DMS53 (cell line): Measurements from ENCODE around the gene CMTM5.

Source experiments
- DNase-seq: peaks from one replicate; lab custom pipeline; 2025; lab: John Stamatoyannopoulos, UW

Gene CMTM5, protein sequence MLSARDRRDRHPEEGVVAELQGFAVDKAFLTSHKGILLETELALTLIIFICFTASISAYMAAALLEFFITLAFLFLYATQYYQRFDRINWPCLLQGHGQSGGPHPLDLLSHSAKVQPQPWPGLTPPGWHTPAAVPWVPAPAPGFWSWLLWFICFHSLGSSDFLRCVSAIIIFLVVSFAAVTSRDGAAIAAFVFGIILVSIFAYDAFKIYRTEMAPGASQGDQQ

DNA sequence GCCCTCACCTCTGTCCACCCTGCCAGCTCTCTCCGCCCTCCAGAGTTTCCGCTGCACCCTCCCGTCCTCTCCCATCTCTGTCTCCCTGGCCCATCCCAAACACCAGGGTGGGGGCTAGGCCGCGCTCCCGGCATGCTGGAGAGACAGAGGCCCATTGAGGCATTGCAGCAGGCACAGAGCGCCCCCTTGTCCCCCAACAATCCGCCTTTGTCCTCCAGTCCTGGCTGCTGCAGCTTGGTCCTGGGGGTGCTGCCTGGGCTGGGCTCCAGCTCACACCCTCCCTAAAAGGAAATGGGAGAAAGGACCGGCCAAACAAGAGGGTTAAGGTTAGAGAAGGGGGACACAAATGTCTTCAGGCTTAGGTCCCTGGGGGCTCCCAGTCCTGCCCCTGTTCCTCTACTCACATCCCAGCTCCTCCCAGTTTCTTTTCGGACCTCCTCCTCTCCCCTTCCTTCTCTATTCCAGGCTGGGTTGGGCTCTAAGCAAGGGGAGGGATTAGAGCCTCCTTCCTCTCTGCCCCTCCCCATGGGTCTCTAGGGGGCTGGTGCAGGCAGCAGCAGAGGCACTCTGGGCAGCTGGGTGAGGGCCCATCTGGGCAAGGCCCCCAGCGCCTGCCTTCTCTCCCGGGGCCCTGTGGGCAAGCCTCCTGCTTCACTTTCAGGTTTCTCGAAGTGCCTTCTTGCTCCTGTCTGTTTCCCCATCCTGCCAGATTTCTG lies at the start of gene CMTM5:
Gene CMTM5, plus strand, starts transcription at position 565 of the 716 bp plus-strand sequence. CDS start 206 bp downstream, outside the sequence.
- no peak for DNase-seq

DNA sequence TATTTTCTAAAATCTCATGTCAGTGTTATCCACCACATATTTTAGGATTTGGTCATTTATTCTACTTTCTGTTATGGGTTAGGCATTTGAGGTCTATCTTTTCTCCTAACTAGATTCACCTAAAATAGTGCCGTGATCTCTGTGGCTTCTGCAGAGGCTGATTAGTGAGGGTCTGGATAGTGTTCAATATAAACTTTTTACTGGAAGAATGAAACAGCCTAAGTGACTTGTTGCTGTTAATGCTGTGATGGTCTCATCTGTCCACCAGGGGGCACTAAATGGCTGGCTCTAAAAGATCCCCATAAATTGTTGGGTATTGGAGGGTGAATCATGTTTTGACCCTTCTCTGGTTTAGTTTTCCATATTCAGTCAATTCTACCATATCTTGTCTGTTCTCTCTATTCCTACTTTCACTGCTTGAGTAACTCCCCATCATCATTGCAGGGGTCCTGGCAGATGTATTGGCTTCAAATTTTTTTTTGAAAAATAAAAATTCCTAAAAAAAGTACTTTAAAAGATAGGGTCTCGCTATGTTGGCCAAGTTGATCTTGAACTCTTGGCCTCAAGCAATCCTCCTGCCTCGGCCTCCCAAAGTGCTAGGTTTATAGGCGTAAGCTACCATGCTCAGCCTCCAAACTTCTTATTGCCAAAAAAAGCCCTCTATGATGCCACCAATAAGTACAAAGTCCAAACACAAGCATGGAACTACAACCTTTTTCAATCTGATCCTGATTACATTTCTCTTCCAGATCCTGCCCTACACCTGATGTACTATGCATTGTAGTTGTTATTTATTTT lies 48.7 kb upstream of the CMTM5 start:
- DNase-seq: peak; percentile 78

DNA sequence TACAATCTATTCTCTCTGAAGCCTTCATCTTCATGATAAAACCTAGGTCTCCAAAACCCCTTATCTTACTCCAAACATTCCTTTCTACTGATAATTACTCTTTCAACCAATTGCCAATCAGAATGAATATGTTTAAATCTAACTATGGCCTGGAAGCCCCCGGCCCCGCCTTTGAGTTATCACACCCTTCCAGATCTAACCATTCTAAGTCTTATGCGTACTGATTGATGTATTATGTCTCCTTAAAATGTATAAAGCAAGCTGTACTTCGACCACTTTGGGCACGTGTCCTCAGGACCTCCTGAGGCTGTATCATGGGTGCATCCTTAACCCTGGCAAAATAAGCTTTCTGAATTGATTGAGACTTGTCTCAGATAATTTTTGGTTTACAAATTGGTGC lies 41.2 kb upstream of the CMTM5 start:
- DNase-seq: no peak

DNA sequence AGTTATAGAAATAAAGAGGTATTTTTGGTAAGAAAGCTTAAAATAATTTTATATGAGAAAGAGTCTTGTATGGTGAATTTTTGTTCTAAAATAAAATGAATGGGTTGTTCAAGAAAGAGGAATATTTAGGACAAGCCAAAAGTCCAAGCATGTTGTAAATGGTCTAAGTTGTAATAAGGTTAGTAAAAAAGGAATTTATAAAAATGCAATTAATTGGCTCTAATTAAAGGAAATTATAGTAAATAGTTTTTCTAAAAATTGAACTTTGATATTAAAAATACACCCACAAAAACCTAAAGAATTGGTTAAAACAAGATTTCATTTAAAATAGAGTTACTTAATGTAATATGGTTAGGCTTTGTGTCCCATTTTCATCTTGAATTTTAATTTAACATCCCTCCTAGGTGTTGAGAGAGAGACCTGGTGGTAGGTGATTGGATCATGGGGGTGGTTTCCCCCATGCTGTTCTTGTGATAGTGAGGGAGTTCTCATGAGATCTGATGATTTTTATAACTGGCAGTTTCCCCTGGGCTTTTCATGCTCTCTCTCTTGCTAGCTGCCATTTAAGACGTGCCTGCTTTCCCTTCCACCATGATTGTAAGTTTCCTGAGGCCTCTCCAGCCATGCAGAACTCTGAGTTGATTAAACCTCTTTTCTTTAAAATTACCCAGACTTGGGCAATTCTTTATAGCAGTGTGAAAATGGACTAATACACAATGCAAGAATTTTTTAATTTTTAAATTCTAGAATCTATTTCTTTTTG lies 37.2 kb upstream of the CMTM5 start:
- DNase-seq: peak; percentile 27

DNA sequence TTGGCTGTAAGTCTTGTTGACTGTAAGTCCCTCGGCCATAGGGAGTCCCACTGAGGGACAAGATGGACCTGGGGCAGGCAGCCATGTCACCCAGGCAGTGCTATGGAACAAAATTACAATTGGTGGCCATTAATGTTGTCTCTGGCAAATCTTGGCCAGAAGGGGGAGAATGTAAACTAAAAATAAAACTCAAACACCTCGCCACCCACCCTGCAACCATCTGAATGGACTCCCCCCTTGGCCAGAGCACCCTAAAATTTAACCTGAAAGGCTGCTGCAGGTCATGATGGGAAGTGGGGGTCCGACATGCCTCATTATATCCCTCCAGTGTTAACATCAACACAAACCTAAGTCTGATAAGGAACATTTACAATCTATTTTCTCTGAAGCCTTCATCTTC lies 32.4 kb upstream of the CMTM5 start:
- no peak for DNase-seq

DNA sequence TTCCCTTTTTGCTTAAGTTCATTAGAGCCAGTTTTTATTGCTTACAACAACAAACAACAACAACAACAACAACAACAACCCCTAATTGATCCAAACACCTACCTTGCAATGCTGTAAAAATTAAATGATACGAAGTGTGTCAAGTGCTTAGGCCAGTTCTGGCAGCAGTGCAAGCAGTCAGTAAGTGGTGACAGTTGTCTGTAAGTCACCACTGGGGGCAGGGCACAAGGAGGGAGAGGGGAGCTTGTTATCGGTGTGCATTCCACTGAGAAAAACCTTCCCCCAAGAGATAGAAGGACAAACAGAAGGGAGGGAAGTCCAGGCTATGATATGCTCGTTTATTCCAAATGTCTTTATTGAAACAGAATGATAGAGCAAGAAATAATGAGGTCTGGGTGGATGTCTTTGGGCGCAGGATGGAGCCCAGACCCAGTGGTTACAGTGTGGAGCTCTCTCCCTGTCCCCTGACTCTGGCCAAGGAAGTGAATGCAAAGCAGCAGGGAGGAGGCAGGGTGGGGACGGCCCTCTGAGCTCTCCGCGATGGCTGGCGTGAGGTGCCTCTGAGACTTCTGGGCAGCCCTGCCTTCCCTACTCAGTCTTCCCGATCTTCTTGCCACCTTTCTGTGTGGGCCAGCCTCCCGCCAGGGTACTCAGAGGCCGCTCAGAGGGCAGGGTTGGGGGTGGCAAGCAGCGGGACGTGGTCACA lies 30.7 kb upstream of the CMTM5 start:
- no peak for DNase-seq

DNA sequence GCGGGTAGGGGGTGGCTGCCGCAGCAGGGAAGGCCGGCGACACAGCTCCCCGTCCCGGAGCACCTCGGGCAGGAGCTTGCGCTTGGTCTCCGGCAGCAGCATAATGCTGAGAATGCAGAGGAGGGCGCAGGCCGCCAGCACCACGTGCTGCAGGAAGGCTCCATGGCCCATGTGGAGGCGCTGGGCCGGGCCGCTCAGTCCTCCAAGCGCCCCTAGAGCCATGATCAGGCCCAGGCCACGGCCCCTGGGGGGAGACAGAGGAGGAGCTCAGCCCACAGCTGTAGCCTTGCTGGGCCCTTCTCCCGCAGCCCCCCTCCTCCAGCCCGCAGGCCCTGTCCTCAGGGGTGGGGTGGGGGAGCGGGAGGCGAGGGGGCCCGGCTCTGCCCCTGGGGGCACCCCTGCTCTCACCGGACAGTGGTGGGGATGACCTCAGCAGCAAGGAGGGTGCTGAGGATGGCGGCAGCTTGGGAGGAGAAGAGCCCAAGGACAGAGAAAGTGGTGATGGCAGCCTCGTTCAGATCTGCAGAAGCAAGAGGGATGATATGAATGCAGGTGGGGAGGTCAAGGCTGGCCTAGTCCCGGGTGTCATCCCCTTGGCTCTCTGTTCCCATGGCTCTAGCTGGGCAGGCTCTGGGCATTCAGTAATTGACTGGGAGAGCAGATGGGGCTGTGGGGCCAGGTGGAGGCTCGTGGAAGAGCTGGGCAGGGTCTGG lies 30.0 kb upstream of the CMTM5 start:
- DNase-seq: no peak

DNA sequence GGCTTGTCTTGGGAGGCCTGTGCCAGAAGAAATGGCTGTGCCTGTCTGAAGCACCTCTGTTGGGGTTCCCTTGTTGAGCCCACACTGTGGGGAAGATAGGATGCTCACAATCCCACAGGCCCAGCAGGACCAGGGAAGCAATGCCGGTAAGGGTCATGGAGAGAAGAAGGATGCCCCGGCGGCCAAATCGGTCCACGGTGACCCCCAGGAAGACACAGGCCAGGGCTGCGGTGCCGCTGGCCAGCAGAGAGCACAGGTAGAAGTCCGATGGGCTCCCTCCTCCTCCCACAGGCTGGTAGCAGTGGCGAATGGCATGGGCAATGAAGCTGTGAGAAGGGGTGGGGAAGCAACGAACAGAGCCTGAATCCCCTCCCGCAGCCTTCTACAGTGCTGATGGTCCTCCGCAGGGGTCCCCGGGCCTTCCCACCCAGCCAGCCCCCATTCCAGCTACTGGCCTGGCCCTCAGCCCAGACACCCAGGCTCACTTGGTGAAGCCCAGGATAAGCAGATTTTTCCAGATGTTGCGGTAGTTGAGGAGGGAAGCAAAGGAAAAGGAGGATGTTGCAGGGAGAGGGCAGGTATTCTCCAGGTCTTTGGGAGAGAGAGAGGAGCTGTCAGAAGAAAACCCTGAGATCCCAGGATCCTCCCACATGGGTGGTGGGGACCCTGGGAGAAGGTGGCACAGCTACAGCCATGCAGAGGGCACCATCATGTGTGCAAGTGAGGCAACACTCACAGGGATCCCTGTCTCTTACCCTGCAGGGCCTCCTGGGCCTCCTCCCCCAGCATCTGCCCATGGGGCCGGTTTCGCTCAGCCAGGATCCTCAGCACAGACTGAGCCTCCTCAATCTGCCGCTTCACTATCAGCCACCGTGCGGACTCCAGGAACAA lies 29.2 kb upstream of the CMTM5 start:
- DNase-seq: no peak

DNA sequence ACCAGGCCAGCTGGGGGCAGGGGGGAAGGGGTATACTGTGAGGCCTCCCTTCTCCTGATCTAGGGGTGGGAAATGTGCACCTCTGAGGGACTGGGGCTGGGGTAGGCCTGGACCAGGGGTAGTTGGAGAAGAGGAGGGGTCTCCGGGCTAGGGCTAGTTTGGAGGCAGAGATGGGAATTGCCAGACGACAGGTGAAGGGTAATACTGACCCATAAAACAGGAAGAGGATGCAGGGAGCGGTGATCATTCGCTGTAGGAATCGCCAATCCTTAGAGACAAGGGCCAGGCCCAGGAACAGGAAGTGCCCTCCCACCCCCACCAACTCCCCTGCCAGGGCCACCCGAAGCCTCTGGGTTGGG lies 28.6 kb upstream of the CMTM5 start:
- DNase-seq: no peak

DNA sequence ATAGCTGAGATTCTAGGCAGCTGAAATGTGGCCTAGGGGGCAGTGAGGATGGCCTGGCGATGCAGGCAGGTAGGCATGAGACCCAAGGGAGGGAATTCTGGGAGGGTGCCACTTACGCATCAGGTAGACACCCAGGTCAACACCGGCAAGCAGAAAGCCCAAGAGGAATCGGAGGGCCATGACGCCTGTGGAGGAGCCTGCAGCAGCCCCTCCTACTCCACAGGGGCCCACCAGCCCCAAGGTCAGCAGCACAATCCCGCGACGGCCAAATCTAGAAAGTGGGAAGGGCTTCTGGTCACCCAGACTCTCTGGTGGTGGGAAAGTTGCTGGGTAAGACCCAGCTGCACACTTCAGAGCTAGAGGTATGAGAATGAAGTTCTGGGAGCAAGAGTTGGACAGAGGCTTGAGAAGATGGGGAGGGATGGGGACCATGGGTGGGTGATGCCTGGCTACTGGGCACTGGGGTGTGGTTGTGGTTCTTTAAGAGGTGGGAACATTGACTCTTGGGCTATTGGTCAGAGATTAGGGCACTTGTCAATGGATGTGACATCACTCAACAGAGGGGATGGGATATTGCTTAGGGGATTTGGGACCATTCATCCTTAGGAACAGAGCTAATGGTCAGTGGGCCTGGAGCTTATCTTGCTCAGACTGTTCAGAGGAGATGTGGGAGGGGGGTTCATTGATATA lies 27.5 kb upstream of the CMTM5 start:
- no peak for DNase-seq

DNA sequence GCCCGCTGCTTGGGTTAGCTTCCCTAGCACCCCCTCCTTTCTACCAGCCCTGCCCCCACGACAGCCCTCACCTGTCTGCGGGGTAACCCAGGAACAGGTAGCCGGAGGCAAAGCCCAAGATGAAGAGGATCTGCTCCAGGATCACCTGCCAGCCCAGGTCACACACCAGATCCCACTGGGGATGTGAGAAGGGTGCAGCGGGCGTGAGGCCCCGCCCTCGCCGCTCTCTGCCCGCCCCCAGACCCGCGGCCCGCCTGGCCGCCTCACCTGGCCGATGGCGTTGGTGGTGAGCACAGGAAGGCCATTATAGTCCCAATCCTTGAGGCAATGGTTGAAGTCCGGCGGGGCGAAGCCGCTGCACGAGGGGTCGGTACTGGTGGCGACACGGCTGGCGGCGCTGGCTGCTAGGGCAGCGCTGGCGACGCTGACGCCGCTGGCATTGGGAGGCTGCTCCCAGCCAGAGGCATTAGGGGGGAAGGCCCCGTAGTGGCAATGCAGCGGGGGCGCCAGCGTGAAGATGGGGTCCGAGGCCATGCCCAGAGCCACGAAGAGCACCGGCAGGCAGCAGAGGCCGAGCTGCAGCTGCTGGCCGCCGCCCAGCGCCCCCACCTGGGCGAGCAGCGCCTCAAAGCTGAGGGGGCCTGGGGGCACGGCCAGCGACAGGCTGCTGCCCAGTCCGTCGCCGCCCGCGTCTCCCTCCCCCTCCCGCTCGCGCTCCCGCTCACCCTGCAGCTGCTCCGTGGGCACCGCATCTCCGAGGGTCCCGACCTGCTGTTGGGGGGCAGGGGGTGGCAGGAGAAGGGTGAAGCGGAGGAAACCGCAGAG lies 25.0 kb upstream of the CMTM5 start:
- peak; percentile 38 for DNase-seq

DNA sequence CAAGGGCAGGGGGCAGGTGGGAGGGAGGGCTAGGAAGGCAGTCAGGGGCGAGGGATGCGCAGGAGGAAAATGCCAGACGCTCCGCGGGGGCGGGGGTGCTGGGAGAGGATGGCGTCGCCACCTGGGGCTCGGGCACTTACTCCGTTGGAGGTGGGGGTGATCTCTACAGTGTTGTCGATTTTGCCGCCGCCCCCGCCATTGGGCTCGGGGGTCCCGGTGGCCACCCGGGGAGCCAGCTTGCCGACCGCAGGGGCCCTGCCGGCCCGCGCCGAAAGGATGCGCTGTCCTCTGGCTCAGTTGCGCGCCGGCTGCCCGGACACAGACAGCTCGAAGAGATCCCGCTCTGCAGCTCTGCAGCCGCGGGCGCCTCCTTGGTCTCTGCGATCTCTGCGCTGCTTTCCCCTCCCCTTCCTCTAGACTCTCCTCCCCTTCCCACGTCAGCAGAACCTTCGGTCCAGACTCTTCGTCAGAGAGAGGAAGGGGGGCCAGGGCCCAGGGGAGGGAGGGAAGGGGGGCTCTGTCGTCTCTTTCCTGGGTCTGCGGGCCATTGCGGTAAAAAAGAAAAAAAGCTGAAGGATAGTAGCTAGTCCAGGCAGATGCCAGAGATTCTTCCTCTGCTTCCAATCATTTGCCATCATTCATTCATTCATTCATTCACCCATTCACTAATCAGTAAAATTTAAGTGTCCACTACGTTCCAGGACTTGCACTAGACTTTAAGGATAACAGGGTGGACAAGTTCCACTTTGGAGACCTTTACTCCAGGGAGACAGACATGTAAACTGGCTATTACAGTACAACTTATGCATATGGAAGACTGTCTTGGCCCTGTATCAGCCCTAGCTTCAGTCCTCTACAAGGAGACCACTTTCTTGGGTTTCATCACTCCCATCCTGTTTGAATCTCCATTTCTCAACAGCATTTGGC lies 24.1 kb upstream of the CMTM5 start, which contains the start of gene SLC22A17:
Gene SLC22A17, minus strand, starts transcription at position 382 of the 927 bp plus-strand sequence.
- DNase-seq: peak; percentile 74

DNA sequence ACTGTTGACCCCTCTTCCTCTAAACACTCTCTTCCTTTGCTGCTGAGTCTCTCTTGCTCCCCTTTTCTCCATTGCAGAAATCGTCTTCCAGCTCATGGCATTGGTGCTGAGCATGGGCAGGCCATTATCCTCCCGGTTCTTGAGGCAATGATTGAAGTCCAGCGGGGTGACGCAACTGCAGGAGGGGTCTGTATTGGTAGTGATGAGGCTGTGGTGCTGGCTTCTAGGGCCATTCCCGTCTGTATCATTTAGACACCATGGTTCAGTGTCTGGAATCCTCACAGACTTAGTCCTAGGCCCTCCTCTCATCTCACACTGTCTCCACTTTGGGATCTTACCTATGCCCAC lies 23.4 kb upstream of the CMTM5 start:
- no peak for DNase-seq

DNA sequence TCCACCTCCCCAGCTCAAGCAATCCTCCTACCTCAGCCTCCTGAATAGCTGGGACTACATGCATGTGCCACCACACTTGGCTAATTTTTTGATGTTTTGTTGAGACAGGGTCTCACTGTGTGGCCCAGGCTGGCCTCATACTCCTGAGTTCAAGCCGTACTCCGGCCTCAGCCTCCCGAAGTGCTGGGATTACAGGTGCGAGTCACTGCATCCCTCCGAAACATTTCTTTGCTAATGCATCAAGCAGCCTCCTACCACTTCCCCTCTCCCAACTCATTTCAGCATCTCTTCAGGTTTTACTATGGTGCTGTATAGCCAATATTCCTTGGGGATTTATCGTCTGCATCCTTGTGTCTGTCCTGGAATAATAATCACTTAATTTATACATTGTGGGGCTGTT lies 21.9 kb upstream of the CMTM5 start:
- DNase-seq: no peak

DNA sequence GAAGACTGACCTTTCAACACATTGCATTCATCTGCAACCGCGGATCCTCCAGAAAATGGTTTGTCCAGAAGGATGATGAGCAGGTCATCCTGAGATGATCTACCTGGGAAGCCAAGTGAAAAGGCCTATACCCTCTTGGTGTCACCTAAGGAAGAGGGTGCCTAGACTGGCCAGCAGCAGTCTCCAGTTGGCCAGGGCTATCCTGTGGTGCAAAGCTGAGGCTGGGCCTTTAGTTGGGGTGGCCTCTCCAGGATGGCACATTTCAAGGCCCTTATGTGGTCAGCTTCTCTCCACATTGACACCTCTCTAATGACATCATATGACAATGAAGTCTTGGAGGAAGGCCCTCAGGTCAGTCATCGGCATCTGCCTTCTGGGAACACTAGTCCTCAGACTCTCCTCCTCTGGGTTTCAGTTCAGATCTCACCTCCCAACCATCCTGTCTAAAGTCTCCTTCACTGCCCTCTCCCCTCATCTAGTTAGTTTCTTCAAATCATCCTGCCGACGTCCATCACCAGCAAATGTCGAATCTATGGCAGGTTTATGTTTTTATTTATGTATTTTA lies 20.9 kb upstream of the CMTM5 start:
- no peak for DNase-seq

DNA sequence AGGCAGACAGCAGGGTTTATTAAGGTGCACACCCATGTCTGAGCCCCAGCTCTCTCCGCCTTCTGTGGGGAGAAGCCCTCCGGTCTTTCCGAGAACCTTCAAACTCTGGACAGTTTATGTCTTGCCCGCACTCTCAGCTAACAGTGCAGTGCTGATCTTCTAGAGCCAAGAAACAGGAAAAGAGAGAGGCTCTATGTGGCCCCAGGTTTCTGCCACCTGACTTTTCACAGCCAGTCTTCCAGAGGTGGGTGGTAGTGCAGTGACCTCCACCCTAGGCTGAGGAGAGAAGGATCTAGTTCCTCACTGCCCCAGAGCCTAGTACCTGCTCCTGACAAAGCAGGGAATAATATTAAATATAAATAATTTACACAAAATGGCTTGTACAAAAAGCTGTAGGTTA lies 20.2 kb upstream of the CMTM5 start:
- DNase-seq: no peak

DNA sequence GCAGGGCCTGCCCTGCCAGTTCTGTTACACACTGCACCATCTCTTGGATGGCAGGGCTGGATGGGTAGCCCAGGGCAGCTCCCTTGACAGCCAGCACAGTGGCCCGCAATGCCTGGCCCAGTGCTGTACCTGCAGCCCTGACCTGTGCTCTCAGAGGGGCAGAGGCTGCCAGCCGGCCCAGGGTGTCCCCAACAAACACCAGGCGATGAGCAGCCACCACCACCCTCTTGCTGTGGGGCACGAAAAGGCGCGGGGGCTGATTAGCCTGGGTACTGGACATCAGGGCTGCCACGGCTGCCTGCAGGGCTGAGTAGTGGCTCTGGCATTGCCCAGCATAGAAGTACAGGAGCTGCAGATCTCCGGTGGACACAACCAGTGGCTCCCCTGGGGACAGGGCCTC lies 19.6 kb upstream of the CMTM5 start:
- no peak for DNase-seq
